ENCODE measurements around the gene PIP5K1B.
A peak's percentile ranks its signal among the peaks of the same experiment; 100 is the strongest.

Gene PIP5K1B

GRCh38 chr9:68777070-68777763 lies 72.2 kb downstream of the PIP5K1B start:
- DNase-seq (ENCODE audit: low read depth), result no peak

DNA sequence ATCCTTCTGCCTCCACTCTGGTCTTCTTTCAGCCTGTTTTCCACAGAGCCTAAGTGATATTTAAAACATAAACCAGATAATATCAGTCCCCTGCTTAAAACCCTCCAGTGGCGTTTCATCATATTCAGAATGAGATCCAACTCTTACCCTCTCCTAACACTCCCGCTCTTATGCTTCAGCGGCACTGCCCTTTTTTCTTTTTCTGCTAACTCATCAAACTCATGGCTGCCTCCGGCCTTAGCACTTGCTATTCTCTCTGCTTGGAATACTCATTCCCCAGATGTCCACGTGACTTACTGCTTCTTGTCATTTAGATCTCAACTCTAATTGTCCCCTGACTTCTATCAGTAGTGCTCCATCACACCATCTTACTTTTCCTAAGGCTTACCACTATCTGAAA lies 73.6 kb downstream of the PIP5K1B start:
- DNase-seq (ENCODE audit: low read depth), result no peak

DNA sequence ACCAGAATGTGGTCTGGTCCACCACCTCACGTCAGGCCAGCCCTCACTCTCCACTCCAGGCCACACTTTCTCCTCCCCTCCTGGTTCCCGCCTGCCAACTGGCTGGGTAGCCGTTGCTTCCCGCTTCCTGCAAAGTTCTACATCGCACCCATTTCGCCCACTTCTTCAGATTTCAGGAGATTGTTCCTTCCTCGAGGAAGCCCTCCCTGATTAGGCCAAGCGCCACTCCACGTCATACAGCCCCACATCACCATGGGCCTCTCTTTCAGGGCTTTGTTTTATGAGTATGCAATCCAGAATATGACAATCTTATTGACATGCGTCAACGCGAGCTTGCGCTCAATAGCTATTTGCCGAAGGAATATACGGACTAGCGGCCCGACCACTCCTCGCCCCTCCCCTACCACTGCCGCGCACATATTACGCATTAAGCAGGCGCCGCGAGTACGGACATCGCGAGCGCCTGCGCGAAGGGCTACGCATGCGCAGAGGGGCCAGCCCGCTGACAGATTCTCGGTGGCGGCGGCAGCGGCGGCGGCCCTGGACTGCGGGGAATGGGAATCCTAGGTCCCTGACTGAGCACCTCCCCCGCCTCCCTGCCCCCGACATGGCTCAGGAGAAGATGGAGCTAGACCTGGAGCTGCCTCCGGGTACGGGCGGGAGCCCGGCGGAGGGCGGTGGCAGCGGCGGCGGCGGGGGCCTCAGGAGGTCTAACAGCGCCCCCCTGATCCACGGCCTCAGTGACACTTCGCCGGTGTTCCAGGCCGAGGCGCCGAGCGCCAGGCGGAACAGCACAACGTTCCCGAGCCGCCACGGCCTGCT lies 74.7 kb downstream of the PIP5K1B start:
- peak; percentile 87 for DNase-seq (ENCODE audit: low read depth)

DNA sequence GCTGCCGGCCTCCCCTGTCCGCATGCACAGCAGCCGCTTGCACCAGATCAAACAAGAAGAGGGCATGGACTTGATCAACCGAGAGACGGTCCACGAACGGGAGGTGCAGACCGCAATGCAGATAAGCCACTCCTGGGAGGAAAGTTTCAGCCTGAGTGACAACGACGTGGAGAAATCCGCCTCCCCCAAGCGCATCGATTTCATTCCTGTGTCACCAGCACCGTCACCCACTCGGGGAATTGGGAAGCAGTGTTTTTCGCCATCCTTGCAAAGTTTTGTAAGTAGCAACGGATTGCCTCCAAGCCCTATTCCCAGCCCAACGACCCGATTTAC lies 75.3 kb downstream of the PIP5K1B start:
- DNase-seq (ENCODE audit: low read depth), result no peak

DNA sequence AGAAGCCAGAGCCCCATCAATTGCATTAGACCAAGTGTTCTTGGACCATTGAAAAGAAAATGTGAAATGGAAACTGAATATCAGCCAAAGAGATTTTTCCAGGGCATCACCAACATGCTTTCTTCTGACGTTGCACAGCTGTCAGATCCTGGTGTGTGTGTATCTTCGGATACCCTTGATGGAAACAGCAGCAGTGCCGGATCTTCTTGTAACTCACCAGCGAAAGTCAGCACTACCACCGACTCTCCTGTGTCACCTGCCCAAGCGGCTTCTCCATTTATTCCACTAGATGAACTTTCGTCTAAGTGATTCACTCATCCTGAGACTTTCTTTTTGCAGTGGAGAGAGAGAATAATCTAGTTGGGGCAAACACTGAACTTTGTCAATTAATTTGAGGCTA lies 75.7 kb downstream of the PIP5K1B start:
- DNase-seq (ENCODE audit: low read depth), result no peak

- DNase-seq (ENCODE audit: low read depth), result no peak
Measured at GRCh38 chr9:68781928-68782327, 76.9 kb downstream of the PIP5K1B start.

DNA sequence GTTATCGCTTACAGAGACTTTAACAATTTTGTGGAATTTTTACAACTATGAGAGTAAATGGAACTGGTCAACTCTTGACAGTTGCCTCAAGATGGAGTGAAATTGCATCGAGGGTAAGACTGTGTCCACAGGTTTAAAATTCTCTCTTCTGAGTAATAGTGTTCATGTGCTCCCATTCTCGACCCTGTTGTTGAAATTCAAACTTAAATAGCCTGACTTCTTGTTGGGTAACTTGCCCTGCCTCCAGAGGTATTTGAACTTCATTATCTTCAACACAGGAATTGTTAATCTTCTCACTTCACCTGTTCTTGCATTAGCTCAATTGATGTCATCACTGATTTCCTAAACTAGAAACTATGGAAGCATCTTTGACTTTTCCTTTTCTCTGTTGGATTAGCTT lies 77.5 kb downstream of the PIP5K1B start:
- DNase-seq (ENCODE audit: low read depth), result no peak

DNA sequence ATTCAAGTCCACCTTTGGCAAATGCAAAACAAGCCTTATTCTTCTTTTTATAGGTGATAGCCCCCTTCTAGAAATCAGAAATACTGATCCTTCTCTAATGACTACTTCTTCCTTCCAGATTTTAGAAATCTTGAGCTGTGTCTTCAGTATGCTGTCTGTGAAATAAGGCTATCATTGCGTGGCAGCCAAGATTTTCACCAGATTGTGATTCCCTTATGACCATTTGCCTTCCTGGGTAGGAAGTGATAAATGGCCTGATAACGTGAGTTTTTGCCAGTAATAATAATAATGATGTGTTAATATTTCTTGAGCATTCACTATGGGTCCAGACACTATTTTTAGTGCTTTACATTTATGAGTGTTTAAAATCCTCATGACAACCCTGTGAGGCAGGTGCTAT lies 80.9 kb downstream of the PIP5K1B start:
- DNase-seq (ENCODE audit: low read depth), result no peak

DNA sequence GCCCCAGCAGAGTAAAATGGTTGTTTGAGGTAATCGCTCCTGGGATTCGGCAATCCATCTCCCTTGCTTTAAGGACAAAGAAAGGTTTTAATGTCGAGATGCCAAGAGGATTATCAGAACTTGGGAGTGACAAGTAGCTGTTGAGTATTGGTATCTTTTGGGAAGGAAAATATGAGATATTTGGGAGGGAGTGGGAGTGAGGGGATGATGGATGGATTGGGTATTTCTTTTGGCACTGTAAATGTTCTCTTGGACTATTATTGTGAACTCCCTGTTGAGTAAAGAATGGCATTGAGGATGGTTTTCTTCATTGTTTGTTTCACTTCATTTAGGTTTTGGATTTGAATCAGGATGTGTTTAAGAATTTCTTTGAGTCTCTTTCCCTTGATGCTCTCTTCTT lies 86.1 kb downstream of the PIP5K1B start:
- DNase-seq (ENCODE audit: low read depth), result no peak

- DNase-seq (ENCODE audit: low read depth), result no peak
Measured at GRCh38 chr9:68793605-68794343, 88.7 kb downstream of the PIP5K1B start.

- no peak for DNase-seq (ENCODE audit: low read depth)
Measured at GRCh38 chr9:68794898-68795297, 89.9 kb downstream of the PIP5K1B start.

- no peak for DNase-seq (ENCODE audit: low read depth)
Measured at GRCh38 chr9:68795411-68795810, 90.4 kb downstream of the PIP5K1B start.

GRCh38 chr9:68797116-68797515 lies 92.1 kb downstream of the PIP5K1B start:
- no peak for DNase-seq (ENCODE audit: low read depth)

DNA sequence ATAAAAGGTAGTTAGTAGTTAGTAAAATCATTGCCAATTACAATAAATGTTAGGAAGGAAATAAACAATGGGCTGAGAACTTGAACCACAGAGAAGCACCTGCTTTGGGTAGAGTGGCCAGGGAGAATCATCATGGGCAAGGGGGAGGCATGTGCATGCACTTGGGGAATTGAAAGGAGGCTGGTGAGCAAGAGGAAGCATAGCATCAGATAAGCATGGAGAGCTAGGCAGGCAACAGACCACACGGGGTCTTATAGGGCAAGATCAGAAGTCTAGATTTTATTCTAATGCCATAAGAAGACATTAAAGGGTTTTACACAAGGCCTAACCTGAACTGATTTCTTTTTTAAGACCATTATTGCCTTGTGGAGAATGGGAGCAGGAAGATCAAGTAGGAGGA lies 93.4 kb downstream of the PIP5K1B start:
- no peak for DNase-seq (ENCODE audit: low read depth)

DNA sequence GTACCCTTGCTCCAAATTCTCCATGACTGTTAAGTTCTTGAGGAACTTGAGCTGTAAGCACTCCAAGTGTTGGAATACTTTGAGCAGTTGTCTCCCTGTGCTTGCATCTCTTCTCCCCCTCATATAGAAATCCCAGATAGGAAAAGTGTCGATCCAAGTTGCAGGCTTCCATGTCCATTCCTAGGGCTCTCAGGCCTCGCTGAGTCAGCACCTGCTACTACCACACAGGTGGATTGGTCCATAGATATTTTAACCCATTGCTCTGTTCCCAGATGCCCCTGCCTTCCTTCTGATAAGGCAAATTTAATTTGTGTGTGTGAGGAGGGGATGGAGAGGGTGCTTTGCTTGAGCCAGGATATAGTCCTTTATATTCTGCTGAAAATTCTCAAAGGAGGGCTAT lies 95.8 kb downstream of the PIP5K1B start:
- DNase-seq (ENCODE audit: low read depth), result no peak

DNA sequence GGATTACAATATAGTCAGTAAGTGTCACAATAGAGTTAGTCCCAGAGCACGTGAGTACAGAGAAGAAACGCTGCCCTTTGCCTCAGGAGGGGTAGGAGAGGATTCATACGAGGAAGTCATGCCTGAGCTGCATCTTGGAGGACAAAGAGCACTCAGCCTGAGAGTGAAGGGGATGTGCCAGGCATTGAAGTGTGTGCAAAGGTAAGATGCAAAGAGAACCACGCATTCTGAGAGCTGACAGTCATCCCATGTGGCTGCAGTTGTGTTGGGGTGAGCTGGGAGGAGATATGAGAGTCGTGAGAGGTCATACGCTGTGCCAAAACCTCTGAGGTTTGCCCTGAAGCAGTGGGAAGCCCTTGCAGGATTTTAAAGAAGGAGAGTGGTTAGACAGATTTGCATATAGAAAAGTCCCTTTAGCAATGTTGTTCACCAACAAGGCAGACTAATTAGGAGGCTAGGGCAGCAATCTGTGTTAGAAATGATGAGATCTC lies 97.5 kb downstream of the PIP5K1B start:
- no peak for DNase-seq (ENCODE audit: low read depth)

GRCh38 chr9:68804911-68805889 lies 100.2 kb downstream of the PIP5K1B start:
- DNase-seq (ENCODE audit: low read depth), result no peak

GRCh38 chr9:68805890-68806517 lies 101.0 kb downstream of the PIP5K1B start:
- no peak for DNase-seq (ENCODE audit: low read depth)

DNA sequence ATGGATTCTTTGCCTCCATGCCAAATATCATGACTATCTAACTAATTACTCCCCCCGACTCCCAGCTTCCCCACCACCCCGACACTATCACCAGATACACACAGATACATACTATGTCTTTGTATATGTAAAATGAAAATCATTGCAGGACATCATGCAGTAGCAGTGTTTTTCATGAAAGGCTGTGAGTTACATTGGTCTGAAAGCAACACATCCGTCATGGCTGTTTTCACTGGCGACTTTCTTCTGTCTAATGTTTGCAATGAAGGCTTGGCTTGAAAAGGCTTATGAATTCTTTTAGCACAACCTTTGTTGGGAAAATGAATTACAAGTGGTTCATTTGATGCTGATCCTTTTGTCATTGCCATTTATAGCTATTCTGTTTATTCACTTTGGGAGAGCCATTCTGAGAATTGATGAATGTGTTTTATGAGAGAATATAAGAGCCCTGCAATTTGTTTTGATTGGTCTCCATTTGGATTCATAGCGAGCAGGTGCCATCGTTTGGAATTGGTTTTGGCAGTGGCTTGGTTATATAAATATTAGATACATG lies 103.4 kb downstream of the PIP5K1B start:
- no peak for DNase-seq (ENCODE audit: low read depth)

DNA sequence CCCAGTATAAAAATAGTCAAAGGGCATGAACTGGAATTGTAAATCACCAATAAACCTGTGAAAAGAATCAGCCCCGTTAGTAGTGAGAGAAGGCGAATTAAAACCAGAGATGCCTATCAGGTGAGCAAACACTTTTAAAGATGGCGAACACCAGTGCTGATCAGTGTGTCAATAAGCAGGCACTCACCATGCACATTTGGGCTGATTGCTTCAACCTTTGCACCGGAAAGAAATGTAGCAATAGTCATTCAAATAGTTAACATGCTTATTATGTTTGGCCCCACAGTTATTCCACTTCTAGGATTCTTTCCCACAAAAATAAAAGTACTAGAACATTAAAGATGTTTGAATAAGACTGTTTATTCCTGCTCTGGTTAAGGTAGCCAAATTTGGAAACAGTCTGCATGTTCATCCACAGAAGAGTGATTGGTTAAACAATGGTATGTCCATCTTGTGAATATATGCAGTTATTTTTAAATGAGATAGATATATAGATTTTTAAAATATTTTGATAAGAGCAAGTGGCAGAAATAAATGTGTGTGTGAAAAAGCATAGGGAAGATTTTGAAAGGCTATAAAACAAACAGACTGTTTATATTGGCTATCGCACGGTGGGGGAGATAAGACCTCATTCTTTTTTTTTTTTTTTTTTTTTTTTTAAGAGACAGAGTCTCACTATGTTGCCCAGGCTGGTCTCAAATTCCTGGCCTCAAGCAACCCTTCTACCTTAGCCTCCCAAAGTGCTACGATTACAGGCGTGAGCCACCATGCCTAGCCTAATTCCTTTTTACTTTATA lies 112.2 kb downstream of the PIP5K1B start:
- no peak for DNase-seq (ENCODE audit: low read depth)

Measured in T-helper 22 cell (primary cell).